ENCODE results near the gene CHST5. TPM values are rescaled to one million over a fixed set of nuclear protein-coding genes. Genes with fewer than 3 reads are reported as not detected.
A peak's percentile ranks its signal among the peaks of the same experiment; 100 is the strongest.

Gene CHST5
- total and polyA plus RNA-seq, 2 experiments from 2014 or later = not detected

DNA sequence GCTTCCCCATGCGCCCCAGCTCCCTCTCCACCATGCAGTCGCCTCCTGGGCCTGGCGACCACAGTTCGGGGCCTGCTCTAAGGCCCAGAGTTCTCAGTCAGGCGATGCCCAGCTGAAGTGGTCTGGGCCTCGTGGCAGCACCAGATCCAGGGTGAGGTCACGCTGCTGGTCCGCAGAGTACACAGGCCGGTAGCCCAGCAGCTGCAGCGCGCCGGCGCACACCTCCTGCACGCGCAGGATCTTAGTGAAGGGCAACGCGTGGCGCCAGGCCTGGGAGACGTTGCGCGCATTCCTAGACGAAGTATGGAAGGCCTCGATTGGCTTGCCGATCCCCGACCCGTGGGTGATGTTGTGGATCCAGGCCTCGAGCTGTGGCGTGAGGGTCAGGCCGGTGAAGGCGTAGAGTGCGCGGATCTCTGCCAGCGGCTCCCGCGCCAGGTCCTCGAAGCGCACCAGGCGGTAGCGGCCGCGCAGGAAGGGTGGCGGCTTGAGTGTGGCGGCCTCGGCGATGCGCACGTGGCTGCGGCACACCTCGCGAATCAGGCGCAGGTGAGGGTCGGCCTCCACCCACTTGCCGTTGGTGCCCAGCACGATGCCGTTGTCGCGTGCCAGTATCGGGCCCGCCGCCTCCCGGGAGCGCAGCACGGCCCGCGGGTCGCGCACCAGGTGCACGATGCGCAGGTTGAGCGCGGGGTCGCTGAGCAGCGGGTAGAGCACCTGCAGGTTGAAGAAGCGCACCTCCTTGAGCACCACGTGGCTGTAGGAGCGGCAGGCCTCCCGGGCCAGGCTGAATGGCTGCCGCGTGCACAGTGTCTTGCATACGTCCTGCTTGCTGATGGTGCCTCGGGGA, 6.6 kb downstream of the CHST5 start:
- H3K27ac Mint-ChIP-seq = no peak overlapping the region
- no peak overlapping the region for H3K4me3 Mint-ChIP-seq
- H3K9me3 Mint-ChIP-seq = peaks cover 3% of the 10 kb centered on the region; the same call in 1 of the 3 replicates
- TF ChIP-seq, protein P1, sequence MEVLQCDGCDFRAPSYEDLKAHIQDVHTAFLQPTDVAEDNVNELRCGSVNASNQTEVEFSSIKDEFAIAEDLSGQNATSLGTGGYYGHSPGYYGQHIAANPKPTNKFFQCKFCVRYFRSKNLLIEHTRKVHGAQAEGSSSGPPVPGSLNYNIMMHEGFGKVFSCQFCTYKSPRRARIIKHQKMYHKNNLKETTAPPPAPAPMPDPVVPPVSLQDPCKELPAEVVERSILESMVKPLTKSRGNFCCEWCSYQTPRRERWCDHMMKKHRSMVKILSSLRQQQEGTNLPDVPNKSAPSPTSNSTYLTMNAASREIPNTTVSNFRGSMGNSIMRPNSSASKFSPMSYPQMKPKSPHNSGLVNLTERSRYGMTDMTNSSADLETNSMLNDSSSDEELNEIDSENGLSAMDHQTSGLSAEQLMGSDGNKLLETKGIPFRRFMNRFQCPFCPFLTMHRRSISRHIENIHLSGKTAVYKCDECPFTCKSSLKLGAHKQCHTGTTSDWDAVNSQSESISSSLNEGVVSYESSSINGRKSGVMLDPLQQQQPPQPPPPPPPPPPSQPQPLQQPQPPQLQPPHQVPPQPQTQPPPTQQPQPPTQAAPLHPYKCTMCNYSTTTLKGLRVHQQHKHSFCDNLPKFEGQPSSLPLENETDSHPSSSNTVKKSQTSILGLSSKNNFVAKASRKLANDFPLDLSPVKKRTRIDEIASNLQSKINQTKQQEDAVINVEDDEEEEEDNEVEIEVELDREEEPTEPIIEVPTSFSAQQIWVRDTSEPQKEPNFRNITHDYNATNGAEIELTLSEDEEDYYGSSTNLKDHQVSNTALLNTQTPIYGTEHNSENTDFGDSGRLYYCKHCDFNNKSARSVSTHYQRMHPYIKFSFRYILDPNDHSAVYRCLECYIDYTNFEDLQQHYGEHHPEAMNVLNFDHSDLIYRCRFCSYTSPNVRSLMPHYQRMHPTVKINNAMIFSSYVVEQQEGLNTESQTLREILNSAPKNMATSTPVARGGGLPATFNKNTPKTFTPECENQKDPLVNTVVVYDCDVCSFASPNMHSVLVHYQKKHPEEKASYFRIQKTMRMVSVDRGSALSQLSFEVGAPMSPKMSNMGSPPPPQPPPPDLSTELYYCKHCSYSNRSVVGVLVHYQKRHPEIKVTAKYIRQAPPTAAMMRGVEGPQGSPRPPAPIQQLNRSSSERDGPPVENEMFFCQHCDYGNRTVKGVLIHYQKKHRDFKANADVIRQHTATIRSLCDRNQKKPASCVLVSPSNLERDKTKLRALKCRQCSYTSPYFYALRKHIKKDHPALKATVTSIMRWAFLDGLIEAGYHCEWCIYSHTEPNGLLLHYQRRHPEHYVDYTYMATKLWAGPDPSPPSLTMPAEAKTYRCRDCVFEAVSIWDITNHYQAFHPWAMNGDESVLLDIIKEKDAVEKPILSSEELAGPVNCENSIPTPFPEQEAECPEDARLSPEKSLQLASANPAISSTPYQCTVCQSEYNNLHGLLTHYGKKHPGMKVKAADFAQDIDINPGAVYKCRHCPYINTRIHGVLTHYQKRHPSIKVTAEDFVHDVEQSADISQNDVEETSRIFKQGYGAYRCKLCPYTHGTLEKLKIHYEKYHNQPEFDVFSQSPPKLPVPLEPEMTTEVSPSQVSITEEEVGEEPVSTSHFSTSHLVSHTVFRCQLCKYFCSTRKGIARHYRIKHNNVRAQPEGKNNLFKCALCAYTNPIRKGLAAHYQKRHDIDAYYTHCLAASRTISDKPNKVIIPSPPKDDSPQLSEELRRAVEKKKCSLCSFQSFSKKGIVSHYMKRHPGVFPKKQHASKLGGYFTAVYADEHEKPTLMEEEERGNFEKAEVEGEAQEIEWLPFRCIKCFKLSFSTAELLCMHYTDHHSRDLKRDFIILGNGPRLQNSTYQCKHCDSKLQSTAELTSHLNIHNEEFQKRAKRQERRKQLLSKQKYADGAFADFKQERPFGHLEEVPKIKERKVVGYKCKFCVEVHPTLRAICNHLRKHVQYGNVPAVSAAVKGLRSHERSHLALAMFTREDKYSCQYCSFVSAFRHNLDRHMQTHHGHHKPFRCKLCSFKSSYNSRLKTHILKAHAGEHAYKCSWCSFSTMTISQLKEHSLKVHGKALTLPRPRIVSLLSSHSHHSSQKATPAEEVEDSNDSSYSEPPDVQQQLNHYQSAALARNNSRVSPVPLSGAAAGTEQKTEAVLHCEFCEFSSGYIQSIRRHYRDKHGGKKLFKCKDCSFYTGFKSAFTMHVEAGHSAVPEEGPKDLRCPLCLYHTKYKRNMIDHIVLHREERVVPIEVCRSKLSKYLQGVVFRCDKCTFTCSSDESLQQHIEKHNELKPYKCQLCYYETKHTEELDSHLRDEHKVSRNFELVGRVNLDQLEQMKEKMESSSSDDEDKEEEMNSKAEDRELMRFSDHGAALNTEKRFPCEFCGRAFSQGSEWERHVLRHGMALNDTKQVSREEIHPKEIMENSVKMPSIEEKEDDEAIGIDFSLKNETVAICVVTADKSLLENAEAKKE (CRISPR knock-in tag; IDR thresholded peaks at IDR 0.05) = no peak
- TF ChIP-seq NANOG (IDR thresholded peaks at IDR 0.05; ENCODE audit: borderline replicate concordance) = no peak
- Histone ChIP-seq H3K4me2 (no peak overlapping the region), H4K20me1 (replicated peaks; ENCODE audit: insufficient read depth) (no peaks in the 10 kb centered on the region), H3F3A (replicated peaks; ENCODE audit: low read depth) (no peaks in the 10 kb centered on the region), H3K27me3 (ENCODE audit: insufficient read depth) (no peaks in the 10 kb centered on the region), H3K36me3 (ENCODE audit: insufficient read depth) (no peaks in the 10 kb centered on the region), H3K4me1 (ENCODE audit: insufficient read depth) (no peaks in the 10 kb centered on the region), H2AFZ (peak overlapping the region; percentile 28; the same call in 1 of the 2 replicates), H3K4me3 (no peak overlapping the region), H3K9me2 (ENCODE audit: insufficient read depth) (no peaks in the 10 kb centered on the region), H3K79me2 (replicated peaks; ENCODE audit: insufficient read depth) (no peaks in the 10 kb centered on the region), H3K27ac (ENCODE audit: low read depth) (no peak overlapping the region)
- peaks cover 14% of the 10 kb centered on the region for H3K27me3 Mint-ChIP-seq (ENCODE audit: insufficient read depth, low read depth, poor library complexity)
- DNase-seq (ENCODE audit: low spot score) = no peak
- 0 out of 3 replicates have a peak, but pooled peaks cover 5% of the 10 kb centered on the region for H3K4me1 Mint-ChIP-seq
- peak; percentile 32 for ATAC-seq
- H3K36me3 Mint-ChIP-seq (ENCODE audit: low read depth) = no peaks in the 10 kb centered on the region

DNA sequence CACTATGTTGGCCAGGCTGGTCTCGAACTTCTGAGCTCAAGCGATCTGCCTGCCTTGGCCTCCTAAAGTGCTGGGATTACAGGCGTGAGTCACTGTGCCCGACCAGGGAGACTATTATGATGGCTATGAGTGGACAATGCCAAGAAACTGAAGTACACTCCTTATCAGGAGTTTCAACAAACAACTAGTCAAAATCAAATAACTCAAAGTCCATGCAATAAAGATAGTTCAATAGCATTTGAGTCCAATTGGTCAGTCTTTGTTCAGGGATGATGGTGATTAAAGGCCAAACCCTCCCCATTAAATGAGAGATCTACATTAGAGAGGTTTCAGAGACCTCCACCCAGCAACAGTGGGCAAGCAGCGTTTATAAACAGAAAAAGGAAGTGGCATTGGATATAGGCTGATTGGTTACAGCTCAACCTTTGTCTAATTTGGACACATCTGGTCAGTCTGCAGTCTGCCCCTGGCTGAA, 8.0 kb downstream of the CHST5 start:
- no peaks in the 10 kb centered on the region for H3K36me3 Mint-ChIP-seq (ENCODE audit: low read depth)
- Histone ChIP-seq H3K4me1 (ENCODE audit: insufficient read depth) (no peaks in the 10 kb centered on the region), H4K20me1 (replicated peaks; ENCODE audit: insufficient read depth) (no peaks in the 10 kb centered on the region), H3K4me3 (no peak overlapping the region), H3K27ac (ENCODE audit: low read depth) (no peak overlapping the region), H3F3A (replicated peaks; ENCODE audit: low read depth) (no peaks in the 10 kb centered on the region), H3K36me3 (ENCODE audit: insufficient read depth) (no peaks in the 10 kb centered on the region), H3K4me2 (no peak overlapping the region), H2AFZ (no peak overlapping the region), H3K79me2 (replicated peaks; ENCODE audit: insufficient read depth) (no peaks in the 10 kb centered on the region), H3K27me3 (ENCODE audit: insufficient read depth) (no peaks in the 10 kb centered on the region), H3K9me2 (ENCODE audit: insufficient read depth) (no peaks in the 10 kb centered on the region)
- H3K4me3 Mint-ChIP-seq = no peak overlapping the region
- 0 out of 3 replicates have a peak, but pooled peaks cover 5% of the 10 kb centered on the region for H3K4me1 Mint-ChIP-seq
- H3K27me3 Mint-ChIP-seq (ENCODE audit: insufficient read depth, low read depth, poor library complexity) = peaks cover 16% of the 10 kb centered on the region
- H3K27ac Mint-ChIP-seq = no peak overlapping the region
- no peak for ATAC-seq
- H3K9me3 Mint-ChIP-seq = peaks cover 3% of the 10 kb centered on the region; the same call in 1 of the 3 replicates
- DNase-seq (ENCODE audit: low spot score) = no peak
- no peak for TF ChIP-seq POLR2AphosphoS5 (IDR thresholded peaks at IDR 0.05; ENCODE audit: low read depth)
- TF ChIP-seq, protein P1 (CRISPR knock-in tag; IDR thresholded peaks at IDR 0.05) = no peak
- no peak for TF ChIP-seq JUNB (IDR thresholded peaks at IDR 0.05; ENCODE audit: unreplicated experiment)

Data from GM23338 (cell line).